ENCODE results near the gene NME3.
A peak's percentile ranks its signal among the peaks of the same experiment; 100 is the strongest.

NME3 gene

DNA sequence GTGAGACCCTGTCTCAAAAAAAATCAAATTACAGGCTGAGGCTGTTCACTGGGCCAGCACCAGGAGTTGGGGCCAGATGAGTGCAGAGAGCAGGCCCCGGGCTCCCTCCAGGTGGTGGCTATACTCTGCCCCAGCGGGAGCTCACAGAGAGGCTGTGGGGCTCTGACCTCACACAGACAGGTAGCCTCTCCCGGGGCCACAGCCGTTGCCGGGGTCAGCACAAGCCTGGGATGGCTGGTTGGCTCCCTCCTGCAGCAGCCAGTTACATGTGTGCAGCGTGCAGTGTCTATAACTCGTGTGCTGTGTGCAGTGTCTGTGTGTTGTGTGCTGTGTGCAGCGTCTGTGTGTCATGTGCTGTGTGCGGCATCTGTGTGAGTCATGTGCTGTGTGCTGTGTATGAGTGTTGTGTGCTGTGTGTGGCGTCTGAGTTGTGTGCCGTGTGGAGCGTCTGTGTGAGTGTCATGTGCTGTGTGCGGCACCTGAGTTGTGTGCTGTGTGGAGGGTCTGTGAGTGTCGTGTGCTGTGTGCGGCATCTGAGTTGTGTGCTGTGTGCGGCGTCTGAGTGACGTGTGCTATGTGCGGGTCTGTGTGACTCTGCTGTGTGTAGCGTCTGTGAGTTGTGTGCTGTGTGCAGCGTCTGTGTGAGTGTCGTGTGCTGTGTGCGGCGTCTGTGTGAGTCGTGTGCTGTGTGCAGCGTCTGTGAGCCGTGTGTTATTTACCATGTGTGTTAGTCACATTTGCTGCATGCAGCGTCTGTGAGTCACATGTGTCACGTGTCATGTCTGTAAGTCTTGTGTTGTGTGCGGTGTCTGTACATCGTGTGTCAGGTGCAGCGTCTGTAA is 44.5 kb downstream of the NME3 start:
- Histone ChIP-seq H3K4me1 (peaks cover 35 to 55% (median 45%) of the 10 kb centered on the region in 10 experiments), H3K27me3 (no peaks in the 10 kb centered on the region), H4K20me1 (peaks cover 11 to 72% (median 29%) of the 10 kb centered on the region in 11 experiments; a peak in 16 of 22 replicates), H3K36me3 (peaks cover 67 to 81% (median 75%) of the 10 kb centered on the region in 11 experiments), H3K9me3 (replicated peaks in 1 of 11) (no peaks in the 10 kb centered on the region), H3K27ac (peak overlapping the region in 6 of 11 experiments; percentile 3 to 96 (median 92); a peak in 10 of 22 replicates), H3K9ac (peak overlapping the region in 6 of 11 experiments; percentile 7 to 39 (median 20); a peak in 5 of 22 replicates), H3K4me2 (no peak overlapping the region), H3K4me3 (no peak overlapping the region)
- TF ChIP-seq Cebpa-rat (IDR thresholded peaks at IDR 0.05): no peak

- Histone ChIP-seq H3K36me3 (peaks cover 46 to 58% (median 53%) of the 10 kb centered on the region in 11 experiments), H3K4me3 (no peak overlapping the region; a peak in 1 of 20 replicates), H3K4me2 (peak overlapping the region; percentile 60 to 95 (median 77)), H3K27me3 (no peaks in the 10 kb centered on the region), H3K4me1 (peaks cover 51 to 69% (median 68%) of the 10 kb centered on the region in 10 experiments), H3K9ac (peak overlapping the region in 6 of 11 experiments; percentile 9 to 42 (median 16); a peak in 3 of 22 replicates), H4K20me1 (peaks cover 3 to 74% (median 25%) of the 10 kb centered on the region in 11 experiments; a peak in 15 of 22 replicates), H3K9me3 (replicated peaks in 1 of 11) (no peaks in the 10 kb centered on the region), H3K27ac (peak overlapping the region in 9 of 11 experiments; percentile 87 to 96 (median 92); a peak in 15 of 22 replicates)
- no peak for TF ChIP-seq Cebpa-rat (IDR thresholded peaks at IDR 0.05)
These were observed 46.9 kb downstream of the NME3 start for GRCh38 chr16:1724491-1724890.

DNA sequence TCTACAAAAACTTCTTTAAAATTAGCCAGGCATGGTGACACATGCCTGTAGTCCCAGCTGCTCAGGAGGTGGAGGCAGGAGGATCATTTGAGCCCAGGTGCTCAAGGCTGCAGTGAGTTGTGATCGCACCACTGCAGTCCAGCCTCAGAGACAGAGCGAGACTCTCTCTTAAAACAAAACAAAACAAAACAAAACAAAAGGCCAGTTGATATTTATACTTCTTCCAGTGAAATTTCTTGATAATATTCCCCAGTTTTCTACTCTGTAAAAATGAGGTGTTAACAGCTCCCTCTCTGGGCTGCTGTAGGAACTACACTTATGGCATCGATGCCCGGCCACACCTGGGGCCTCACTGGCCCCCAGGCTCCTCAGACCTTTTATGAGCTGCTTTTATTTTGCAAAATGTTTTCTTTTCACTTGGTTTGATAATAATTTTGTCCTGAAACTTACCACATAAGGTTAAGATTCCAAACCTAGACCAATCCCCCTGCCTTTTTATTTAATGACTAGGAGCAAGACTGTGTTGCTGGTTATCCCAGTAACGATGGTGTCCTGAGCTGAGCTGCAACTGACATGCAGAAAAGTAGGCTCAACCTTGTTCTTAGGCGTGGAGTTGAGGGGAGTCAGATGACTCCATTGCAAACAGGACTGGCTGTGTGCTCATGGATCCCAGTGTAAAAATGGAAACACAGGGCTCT is 47.7 kb downstream of the NME3 start:
- Histone ChIP-seq H3K4me2 (peak overlapping the region; percentile 73 to 95 (median 82)), H3K27ac (peak overlapping the region; percentile 68 to 96 (median 91)), H3K4me1 (peaks cover 59 to 78% (median 77%) of the 10 kb centered on the region in 10 experiments), H3K4me3 (no peak overlapping the region; a peak in 1 of 20 replicates), H4K20me1 (peaks cover 3 to 75% (median 25%) of the 10 kb centered on the region in 11 experiments; a peak in 15 of 22 replicates), H3K27me3 (no peaks in the 10 kb centered on the region), H3K9me3 (replicated peaks in 1 of 11) (no peaks in the 10 kb centered on the region), H3K9ac (peak overlapping the region; percentile 51 to 80 (median 78); a peak in 18 of 22 replicates), H3K36me3 (peaks cover 37 to 49% (median 46%) of the 10 kb centered on the region in 11 experiments)
- no peak for TF ChIP-seq Cebpa-rat (IDR thresholded peaks at IDR 0.05)

GRCh38 chr16:1721372-1721771 is 50.0 kb downstream of the NME3 start:
- Histone ChIP-seq H3K36me3 (peaks cover 17 to 30% (median 24%) of the 10 kb centered on the region in 11 experiments), H3K4me2 (peak overlapping the region; percentile 73 to 95 (median 82)), H4K20me1 (peaks cover 0 to 73% (median 6%) of the 10 kb centered on the region in 11 experiments; a peak in 11 of 22 replicates), H3K4me1 (peaks cover 70 to 99% (median 96%) of the 10 kb centered on the region in 10 experiments), H3K9me3 (replicated peaks in 1 of 11) (no peaks in the 10 kb centered on the region), H3K27ac (peak overlapping the region; percentile 68 to 96 (median 91)), H3K27me3 (no peaks in the 10 kb centered on the region), H3K4me3 (no peak overlapping the region; a peak in 1 of 20 replicates), H3K9ac (peak overlapping the region; percentile 37 to 80 (median 76); a peak in 17 of 22 replicates)
- no peak for TF ChIP-seq Cebpa-rat (IDR thresholded peaks at IDR 0.05)

All from BLaER1 treated with 17β-estradiol and CSF1 and Interleukin-3, amounts not matched to agents 10 nM and 100 nM (cell line).